ENCODE measurements around the gene PDGFD. TPM values are rescaled to one million over a fixed set of nuclear protein-coding genes. Genes with fewer than 3 reads are reported as not detected.

Gene PDGFD
- total RNA-seq, 2 donors from 2014 or later = not detected

DNA sequence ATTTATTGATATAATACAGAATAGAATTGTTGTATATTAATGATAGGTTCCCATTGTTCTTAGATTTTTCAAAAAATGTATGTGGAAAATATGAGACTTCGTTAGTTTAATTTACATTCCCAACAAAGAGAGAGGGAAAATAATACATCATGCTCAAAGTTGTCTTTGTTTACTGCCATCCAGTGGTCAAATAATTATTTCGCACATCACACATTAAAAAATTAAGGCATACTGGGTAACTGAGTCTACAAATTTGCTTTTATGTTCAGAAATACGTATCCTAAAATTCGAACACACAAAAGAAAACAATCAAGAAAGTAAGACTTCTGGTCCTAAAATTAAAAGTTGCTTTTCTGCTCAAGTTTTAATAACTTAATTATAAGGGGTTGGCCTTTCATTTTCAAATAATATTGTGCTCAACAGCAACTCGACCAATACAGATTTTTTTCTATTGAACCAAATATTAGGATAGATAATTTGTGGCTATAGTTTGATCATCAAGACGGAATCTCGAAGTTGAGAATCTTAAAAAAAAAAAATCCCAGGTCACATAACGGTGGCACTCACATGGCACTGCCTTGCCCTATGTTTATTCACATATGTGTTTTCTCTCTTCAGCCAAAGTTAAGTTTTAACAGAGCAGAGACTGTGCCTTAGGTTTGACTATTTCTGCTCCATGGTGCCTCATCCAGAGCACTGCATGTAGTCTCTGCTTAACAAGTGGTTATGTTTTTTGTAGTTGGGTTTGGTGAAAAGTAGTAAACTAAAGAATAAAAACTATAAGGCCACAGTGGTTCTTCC is 12.3 kb downstream of the PDGFD start:
- peaks cover 0 to 3% of the 10 kb centered on the region in 2 donors for H3K9me3 Mint-ChIP-seq
- no peak overlapping the region for H3K27ac Mint-ChIP-seq
- H3K36me3 Mint-ChIP-seq = no peaks in the 10 kb centered on the region
- no peak for ATAC-seq
- DNase-seq (ENCODE audit: low spot score in 2 of 2) = no peak

DNA sequence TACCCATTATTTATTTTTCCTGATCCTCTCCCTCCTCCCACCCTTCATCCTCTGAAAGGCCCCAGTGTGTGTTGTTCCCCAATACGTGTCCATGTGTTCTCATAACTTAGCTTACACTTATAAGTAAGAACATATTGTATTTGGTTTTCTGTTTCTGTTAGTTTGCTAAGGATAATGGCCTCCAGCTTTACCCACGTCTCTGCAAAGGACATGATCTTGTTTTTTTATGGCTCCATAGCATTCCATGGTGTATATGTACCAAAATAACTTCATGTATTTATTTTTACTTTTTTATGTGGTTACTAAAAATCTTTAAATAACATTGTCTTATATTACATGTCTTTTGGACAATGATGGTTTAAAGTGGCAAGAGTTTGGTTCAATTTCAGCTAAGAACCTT is 15.2 kb downstream of the PDGFD start:
- Mint-ChIP-seq H3K9me3 (peaks cover 0 to 3% of the 10 kb centered on the region in 2 donors), H3K36me3 (no peaks in the 10 kb centered on the region), H3K27ac (no peak overlapping the region)
- ATAC-seq (no peak), DNase-seq (ENCODE audit: low spot score in 2 of 2) (no peak)

DNA sequence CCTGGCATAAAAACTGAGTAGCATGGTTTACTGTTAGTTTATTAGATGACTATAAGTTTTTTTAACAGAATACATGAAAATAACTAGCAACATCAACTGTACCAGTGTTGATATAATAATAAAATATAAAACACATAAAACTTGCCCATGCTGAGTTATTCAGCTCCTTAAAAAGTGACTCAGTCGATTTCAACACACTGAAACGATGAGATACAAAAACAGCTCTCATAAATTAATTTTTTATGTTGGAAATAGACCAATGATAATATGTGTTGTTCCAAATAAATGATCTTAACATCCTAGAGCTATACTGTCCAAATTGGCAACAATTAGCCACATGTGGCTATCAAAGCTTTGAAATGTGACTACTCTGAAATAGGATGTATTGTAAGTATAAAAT is 15.9 kb downstream of the PDGFD start:
- peaks cover 0 to 3% of the 10 kb centered on the region in 2 donors for H3K9me3 Mint-ChIP-seq
- no peaks in the 10 kb centered on the region for H3K36me3 Mint-ChIP-seq
- no peak for DNase-seq (ENCODE audit: low spot score in 2 of 2)
- no peak for ATAC-seq
- H3K27ac Mint-ChIP-seq = no peak overlapping the region

DNA sequence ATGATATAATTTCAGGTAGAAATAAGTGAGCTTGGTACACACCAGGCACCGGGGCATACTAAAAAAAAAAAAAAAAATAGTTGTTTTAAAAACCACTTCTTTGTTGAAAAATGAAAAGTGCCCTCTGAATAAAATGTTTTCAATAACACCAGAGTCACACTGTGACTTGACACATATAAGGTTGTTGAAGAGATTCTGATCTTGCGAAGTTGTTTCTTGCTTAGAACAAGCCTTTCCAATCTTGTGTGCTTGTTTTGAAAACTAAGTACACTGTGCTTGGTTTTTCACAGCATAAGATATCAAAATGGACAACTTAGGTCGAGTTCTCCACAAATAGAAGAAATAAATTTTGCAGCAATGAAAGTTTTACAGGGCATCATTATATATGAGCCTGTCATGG is 17.0 kb downstream of the PDGFD start:
- no peak for ATAC-seq

DNA sequence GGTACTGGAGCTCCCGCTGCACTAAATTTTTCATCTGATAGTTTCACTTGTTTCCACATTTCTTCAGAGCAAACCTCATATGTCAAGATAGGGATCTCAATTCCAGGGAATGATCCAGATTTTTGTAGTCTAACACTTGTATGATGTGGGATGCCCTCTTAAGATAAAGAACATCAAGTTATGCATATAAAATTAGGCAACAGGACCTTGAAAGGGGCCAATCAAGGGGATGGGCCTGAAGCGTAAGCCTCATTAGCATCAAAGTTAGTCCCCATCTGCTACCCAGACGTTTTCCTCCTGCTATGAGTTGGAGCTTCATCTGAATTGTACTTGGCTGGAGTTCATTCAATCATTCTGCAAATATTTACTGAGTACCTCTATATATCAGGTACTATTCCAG is 17.5 kb downstream of the PDGFD start:
- Mint-ChIP-seq H3K9me3 (peaks cover 0 to 3% of the 10 kb centered on the region in 2 donors), H3K27ac (no peak overlapping the region), H3K36me3 (no peaks in the 10 kb centered on the region)
- DNase-seq (ENCODE audit: low spot score in 2 of 2) (no peak), ATAC-seq (no peak)

More for the DNA sequence above, 17.0 kb downstream of the PDGFD start:
- Mint-ChIP-seq H3K9me3 (peaks cover 0 to 3% of the 10 kb centered on the region in 2 donors), H3K27ac (no peak overlapping the region), H3K36me3 (no peaks in the 10 kb centered on the region)
- DNase-seq (ENCODE audit: low spot score in 2 of 2) = no peak

DNA sequence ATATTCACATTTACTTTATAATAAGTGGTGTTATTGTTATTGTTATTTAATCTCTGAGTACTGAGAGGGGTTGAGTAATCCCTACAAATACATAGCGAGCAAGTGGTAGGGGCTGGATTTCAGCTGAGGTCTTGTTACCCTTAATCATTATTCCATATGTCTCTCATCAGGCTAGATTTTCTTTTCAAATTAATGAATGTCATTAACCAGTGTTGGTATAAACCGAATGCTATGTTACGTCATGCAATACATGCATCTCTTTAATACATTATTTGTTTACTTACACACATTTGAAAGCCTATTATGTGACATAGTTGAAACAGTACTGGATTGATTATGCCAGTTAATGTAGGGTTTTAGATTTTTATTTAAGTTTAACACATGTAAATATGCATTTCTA is 18.9 kb downstream of the PDGFD start:
- no peak overlapping the region for H3K27ac Mint-ChIP-seq
- DNase-seq (ENCODE audit: low spot score in 2 of 2) (no peak), ATAC-seq (no peak)
- H3K36me3 Mint-ChIP-seq = no peaks in the 10 kb centered on the region
- no peaks in the 10 kb centered on the region for H3K9me3 Mint-ChIP-seq

DNA sequence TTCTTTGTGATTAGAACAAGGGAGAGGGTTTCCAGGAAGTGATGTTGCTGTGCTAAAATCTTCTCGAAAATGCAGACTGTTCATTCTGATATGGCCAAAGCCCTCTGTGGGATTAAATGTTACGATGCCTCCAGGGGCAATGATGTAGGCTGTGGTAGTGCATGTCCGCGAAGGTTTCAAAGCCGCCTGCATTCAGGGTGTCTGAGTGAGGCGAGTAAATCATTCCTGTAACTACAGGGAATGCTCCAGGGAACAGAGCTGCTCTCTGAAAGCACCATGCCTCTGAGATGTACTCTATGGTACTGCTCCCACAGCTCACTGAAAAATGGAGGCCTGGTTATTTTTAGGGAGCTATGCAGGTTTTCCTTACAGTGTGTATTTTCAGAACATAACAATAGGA is 21.2 kb downstream of the PDGFD start:
- Mint-ChIP-seq H3K27ac (no peak overlapping the region), H3K9me3 (no peaks in the 10 kb centered on the region), H3K36me3 (no peaks in the 10 kb centered on the region)
- DNase-seq (ENCODE audit: low spot score in 2 of 2) = no peak
- ATAC-seq = no peak

DNA sequence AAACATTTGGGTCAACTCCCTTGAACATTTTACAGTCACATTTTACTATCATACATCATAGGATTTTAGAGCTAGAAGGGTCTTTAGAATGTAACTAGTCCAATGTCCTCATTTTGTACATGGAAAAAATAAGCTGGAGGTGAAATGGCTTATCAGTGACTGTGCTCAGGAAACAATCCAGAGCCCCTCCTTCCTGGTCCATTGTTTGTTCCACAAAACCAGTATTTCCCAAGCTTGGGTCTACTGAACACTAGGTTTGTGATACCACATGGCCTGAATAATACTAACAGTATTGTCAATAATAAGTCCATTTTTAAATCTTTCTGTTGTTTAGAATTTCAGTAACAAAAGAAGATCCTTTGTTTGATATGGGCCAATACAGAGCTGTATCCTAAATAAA is 27.1 kb downstream of the PDGFD start:
- DNase-seq (ENCODE audit: low spot score in 2 of 2) = no peak
- no peak overlapping the region for H3K27ac Mint-ChIP-seq
- H3K36me3 Mint-ChIP-seq = no peaks in the 10 kb centered on the region
- H3K9me3 Mint-ChIP-seq = no peaks in the 10 kb centered on the region
- ATAC-seq = no peak

DNA sequence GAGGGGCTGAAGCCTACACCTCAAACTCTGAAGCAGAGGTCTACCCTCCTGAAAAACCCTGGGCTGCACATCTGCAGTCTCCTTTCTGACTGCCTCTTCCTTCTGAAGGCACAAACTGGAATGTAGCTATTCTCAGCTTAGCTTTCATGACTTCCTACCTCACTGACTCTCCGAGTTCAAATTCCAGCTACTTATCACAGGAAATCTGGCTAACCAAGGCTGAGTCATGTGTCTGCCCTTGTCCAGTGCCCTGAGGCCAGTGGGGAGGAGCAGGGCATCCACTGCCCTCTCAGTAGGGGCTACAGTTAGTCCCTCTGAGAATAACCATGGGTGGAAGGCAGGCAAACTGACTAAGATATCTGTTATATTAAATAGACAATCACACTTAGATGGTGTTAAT is 29.2 kb downstream of the PDGFD start:
- no peak for ATAC-seq
- no peak for DNase-seq (ENCODE audit: low spot score in 2 of 2)
- Mint-ChIP-seq H3K9me3 (no peaks in the 10 kb centered on the region), H3K36me3 (no peaks in the 10 kb centered on the region), H3K27ac (no peak overlapping the region)

DNA sequence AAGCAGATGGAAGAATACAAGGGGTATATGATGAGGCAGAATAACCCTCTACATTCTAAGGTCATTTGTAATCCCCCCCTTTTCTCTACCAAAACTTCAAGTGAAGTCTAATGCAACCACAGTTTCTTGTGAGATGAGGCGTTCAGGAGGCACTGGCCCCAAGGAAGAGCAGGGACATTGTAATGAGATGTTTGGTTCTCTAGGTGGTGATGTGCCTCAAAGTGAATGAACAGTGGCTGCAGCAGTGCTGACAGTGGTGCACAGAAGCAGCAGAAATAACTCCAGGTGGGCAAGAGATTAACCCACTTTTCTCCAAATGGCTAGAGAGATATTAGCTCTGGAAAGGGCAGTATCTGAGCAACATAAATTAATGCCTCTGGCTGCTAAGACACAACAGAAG is 33.8 kb downstream of the PDGFD start:
- DNase-seq (ENCODE audit: low spot score in 2 of 2) (no peak), ATAC-seq (no peak)
- H3K36me3 Mint-ChIP-seq = no peaks in the 10 kb centered on the region
- no peaks in the 10 kb centered on the region for H3K9me3 Mint-ChIP-seq
- no peak overlapping the region for H3K27ac Mint-ChIP-seq

DNA sequence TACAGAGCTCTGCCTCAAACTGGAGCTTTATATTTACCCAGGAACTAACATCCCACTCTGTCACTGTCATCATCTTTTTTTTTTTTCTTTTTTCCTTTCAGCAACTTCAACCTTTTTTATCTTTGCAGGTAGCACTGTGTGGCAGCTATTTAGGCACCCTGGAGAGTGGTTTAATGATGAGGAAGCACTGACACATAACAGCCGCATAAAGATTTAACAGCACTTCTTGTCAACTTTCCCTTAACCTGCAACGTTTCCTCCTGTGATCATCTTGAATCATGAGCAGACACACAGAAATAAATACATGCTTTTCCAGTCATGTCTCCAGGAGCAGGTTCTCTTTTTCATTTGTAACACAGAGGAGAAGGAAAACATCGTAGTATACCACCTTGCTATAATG is 34.8 kb downstream of the PDGFD start:
- Mint-ChIP-seq H3K36me3 (no peaks in the 10 kb centered on the region), H3K9me3 (no peaks in the 10 kb centered on the region), H3K27ac (no peak overlapping the region)
- DNase-seq (ENCODE audit: low spot score in 2 of 2) = no peak
- no peak for ATAC-seq

DNA sequence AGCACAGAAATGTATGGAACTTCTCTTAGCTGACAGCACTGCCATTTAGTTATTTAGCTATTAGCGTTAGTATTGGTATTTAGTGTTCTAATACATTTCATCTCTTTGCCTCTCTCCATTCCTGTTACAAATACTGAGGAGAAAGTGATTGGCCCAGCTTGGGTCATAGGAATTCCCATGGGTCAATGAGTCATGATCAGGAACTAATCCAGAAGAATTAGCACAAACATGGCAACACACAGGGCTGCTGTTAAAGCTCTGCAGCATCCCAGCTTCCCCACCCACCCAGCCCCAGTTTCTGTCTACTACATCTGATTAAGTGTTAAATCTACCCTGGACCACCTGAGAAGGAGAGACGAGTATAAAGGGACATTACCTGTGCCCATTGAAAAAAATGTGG is 36.1 kb downstream of the PDGFD start:
- Mint-ChIP-seq H3K27ac (no peak overlapping the region), H3K9me3 (no peaks in the 10 kb centered on the region), H3K36me3 (no peaks in the 10 kb centered on the region)
- ATAC-seq = no peak
- DNase-seq (ENCODE audit: low spot score in 2 of 2) = no peak

DNA sequence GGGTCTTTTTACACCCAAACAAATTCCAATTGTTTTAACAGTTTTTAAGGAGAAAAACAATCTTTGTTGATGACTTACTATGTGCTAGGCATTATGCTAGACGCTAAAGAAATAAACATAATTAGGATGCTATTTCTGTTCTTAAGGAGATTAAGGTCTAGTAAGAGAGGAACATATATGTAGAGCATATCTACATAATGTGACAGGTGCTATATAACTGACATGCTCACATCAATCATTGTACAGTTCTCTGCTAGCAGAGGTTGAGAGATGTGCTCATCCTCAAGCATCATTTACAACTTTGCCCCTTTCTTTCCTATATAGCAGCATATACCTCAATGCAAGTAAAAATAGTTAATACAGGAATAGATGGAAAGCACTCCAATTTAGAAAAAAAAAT is 37.5 kb downstream of the PDGFD start:
- no peaks in the 10 kb centered on the region for H3K9me3 Mint-ChIP-seq
- no peaks in the 10 kb centered on the region for H3K36me3 Mint-ChIP-seq
- no peak overlapping the region for H3K27ac Mint-ChIP-seq
- ATAC-seq = no peak
- DNase-seq (ENCODE audit: low spot score in 2 of 2) = no peak

DNA sequence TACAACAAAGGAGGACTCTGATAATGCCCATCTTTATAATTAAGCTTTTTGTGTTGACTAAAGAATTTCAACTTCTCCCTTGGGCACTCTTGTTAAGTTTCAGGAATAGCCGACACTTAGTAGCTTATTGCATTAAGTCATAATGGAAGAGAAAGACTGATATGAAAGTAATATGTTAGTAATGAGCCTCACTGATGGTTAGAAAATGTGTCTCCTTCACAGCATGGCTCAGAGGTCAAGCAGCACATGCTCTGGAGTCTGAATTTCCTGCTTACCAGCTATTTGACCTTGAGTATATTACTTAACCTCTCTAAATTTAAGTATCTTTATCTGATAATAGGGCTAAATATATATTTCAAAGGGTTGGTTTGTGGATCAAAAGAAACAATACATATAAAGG is 39.0 kb downstream of the PDGFD start:
- Mint-ChIP-seq H3K27ac (no peak overlapping the region), H3K36me3 (no peaks in the 10 kb centered on the region), H3K9me3 (no peaks in the 10 kb centered on the region)
- DNase-seq (ENCODE audit: low spot score in 2 of 2) (no peak), ATAC-seq (no peak)

DNA sequence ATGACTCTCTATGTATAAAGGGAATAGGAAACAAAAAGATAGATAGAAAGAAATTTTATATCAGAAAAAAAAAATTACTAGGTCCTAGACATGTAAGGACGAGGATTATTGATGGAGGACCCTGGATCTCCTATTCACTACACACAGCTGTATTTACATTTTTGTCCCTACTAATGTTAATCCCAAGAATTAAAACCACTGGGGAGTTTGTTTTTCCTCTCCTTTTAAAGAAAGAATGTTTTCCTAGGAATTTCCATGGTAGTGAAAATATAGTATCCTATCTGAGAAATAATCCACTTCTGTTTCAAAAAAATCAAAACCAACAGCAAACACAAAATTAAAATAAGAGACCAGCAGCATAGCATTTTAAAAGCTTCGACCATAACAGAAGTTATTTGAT is 41.1 kb downstream of the PDGFD start:
- DNase-seq (ENCODE audit: low spot score in 2 of 2) (no peak), ATAC-seq (no peak)
- Mint-ChIP-seq H3K36me3 (no peaks in the 10 kb centered on the region), H3K9me3 (no peaks in the 10 kb centered on the region), H3K27ac (no peak overlapping the region)

DNA sequence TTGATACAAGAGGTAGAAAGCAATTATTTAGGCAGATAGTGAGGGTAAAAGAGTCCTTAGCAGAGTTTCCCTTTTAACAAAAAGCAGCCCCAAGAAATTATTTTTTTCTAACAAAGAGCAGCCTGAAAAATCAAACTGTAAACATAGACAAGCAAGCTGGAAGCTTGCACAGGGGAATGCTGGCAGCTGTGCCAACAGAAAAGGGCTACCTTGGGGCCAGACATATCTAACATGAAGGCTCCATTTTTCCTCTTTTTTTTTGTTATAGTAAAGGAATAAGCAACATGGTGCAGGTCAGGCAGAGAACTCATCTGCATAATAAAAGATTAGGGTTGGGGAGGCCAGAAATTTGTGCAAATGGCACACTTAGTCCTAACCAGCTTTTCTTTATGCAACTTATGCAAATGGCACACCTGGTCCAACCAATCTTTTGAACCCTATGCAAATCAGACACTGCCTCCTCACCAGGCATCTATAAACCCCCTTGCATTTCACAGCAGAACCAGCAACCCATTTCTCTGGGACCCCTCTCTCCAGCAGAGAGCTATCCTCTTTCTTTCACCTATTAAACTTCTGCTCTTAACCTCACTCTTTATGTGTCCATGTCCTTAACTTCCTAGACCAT is 41.8 kb downstream of the PDGFD start:
- no peak for ATAC-seq
- Mint-ChIP-seq H3K36me3 (no peaks in the 10 kb centered on the region), H3K9me3 (peaks cover 0 to under 1% of the 10 kb centered on the region in 2 donors), H3K27ac (no peak overlapping the region)
- DNase-seq (ENCODE audit: low spot score in 2 of 2) = no peak

DNA sequence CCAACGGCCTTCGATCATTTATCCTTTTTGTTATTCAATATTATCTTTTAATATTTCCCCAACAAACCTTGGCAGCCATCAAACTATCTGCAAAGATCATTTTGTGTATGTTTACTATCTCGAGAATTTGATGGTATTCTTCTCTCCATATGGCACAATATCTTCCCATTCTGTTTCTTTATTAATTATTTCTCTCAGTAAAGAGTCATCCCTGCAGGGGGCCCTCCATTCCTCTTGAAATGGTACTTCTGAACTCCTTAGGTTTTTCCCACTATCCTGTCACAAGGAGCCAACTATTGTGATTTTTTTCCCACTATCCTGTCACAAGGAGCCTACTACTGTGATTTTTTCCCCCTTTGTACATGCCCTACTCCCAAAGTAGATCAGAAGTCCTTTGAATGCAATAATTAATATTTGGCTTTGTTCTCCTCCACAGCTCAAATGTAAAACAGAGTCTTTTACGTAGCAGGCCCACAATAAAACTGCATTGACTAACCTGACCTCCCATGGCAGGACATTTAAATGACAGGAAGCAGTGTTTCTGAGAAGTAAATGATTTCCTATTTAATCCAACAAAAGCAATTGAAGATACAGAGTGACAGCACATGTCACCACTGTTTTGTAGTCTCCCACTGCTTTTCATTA is 43.3 kb downstream of the PDGFD start:
- H3K27ac Mint-ChIP-seq = no peak overlapping the region
- ATAC-seq (peak; percentile 34 to 54), DNase-seq (ENCODE audit: low spot score in 2 of 2) (no peak)
- H3K36me3 Mint-ChIP-seq = no peaks in the 10 kb centered on the region
- peaks cover 0 to 5% of the 10 kb centered on the region in 2 donors for H3K9me3 Mint-ChIP-seq
